PC-3 (cell line): ENCODE results near the gene KRTAP9-8. TPM values are rescaled to one million over a fixed set of nuclear protein-coding genes. Genes with fewer than 3 reads are reported as not detected.
"Not testable (repeated sequence)": the region's sequence is repeated elsewhere in the genome, so short reads cannot be mapped to it uniquely, and the experiment has no call there.

Experiments
- ATAC-seq: fragments of 200-7000 bp; cut with Tn5 transposase; 2 replicates; pipeline ENCODE4 v1.9.1; 2020; ENCODE audit warnings: mild to moderate bottlenecking, moderate library complexity
- BruUV-seq: library from RNA; stranded (reverse); fragments of 400-500 nt; replicated peaks from 2 replicates; lab custom pipeline; 2021; lab: Mats Ljungman, UMichigan
- CTCF ChIA-PET: fragments of 300-600 bp; sonication (Branson Sonifier 250); formaldehyde crosslinking; loops from one replicate; lab custom pipeline; 2022; ENCODE audit warnings: antibody characterized with exemption; lab: Charles Lee
- POLR2A ChIA-PET: fragments of 300-600 bp; sonication (Branson Sonifier 250); formaldehyde crosslinking; loops from one replicate; lab custom pipeline; 2022; ENCODE audit warnings: antibody characterized with exemption; ENCODE audit not compliant: unreplicated experiment; lab: Charles Lee
- DNase-seq: peaks from one replicate; pipeline ENCODE4 v3.0.0-alpha.2; 2015
- H2AFZ ChIP-seq: fragments of 300-600 bp; sonication (generic); 2 replicates; pipeline ENCODE4 v1.6.0; 2016; ENCODE audit warnings: antibody characterized with exemption, low read length
- H3F3A ChIP-seq: fragments of 300-600 bp; sonication (generic); one replicate; pipeline ENCODE4 v1.6.0; 2017; ENCODE audit warnings: antibody characterized with exemption, low read length, control low read depth, mild to moderate bottlenecking; ENCODE audit not compliant: unreplicated experiment
- H3K27ac ChIP-seq: fragments of 300-600 bp; sonication (generic); 2 replicates; pipeline ENCODE4 v1.5.1; 2016; ENCODE audit warnings: mild to moderate bottlenecking, low read length
- H3K27me3 ChIP-seq: fragments of 300-600 bp; sonication (generic); 2 replicates; pipeline ENCODE4 v1.6.1; 2016; ENCODE audit warnings: low read length, mixed read lengths
- H3K36me3 ChIP-seq: fragments of 300-600 bp; sonication (generic); 2 replicates; pipeline ENCODE4 v1.6.1; 2016; ENCODE audit warnings: low read depth, mixed run types, low read length, mixed read lengths
- H3K4me1 ChIP-seq: fragments of 300-600 bp; sonication (generic); 2 replicates; pipeline ENCODE4 v1.5.1; 2016; ENCODE audit warnings: low read length; ENCODE audit not compliant: insufficient read depth
- H3K4me2 ChIP-seq: fragments of 300-600 bp; sonication (generic); 2 replicates; pipeline ENCODE4 v1.6.0; 2016; ENCODE audit warnings: low read length
- H3K4me3 ChIP-seq: fragments of 300-600 bp; sonication (generic); 2 replicates; pipeline ENCODE4 v1.5.1; 2016; ENCODE audit warnings: mild to moderate bottlenecking, low read length, mixed read lengths
- H3K79me2 ChIP-seq: fragments of 300-600 bp; sonication (generic); 2 replicates; pipeline ENCODE4 v1.6.1; 2017; ENCODE audit warnings: low read length, mixed read lengths
- H3K9ac ChIP-seq: fragments of 300-600 bp; sonication (generic); 2 replicates; pipeline ENCODE4 v1.6.0; 2016; ENCODE audit warnings: mild to moderate bottlenecking, low read length
- H3K9me2 ChIP-seq: fragments of 300-600 bp; sonication (generic); replicated peaks from 2 replicates; pipeline ENCODE4 v1.6.1; 2016; ENCODE audit warnings: mixed run types, low read length, mixed read lengths
- H3K9me3 ChIP-seq: fragments of 300-600 bp; sonication (generic); 2 replicates; pipeline ENCODE4 v1.6.1; 2016; ENCODE audit warnings: low read length, mixed read lengths
- H4K20me1 ChIP-seq: fragments of 300-600 bp; sonication (generic); 2 replicates; pipeline ENCODE4 v1.6.1; 2016; ENCODE audit warnings: low read length, mixed read lengths
- EZH2 ChIP-seq: fragments of 300-600 bp; sonication (generic); IDR thresholded peaks from one replicate; pipeline ENCODE4 v1.6.1; 2017; ENCODE audit warnings: antibody characterized with exemption, mild to moderate bottlenecking, low read length; ENCODE audit not compliant: unreplicated experiment
- EZH2phosphoT487 ChIP-seq: fragments of 300-600 bp; sonication (generic); IDR thresholded peaks from 2 replicates; pipeline ENCODE4 v1.6.1; 2018; ENCODE audit warnings: mild to moderate bottlenecking, antibody characterized with exemption, low read length, borderline replicate concordance
- intact Hi-C: fragments of 100-400 bp; cut with micrococcal nuclease; formaldehyde crosslinking; loops from 2 replicates; pipeline ENCODE4 v1.9.0; 2023
- total RNA-seq: library from RNA; depleted of rRNA; stranded (reverse); fragments of >200 nt; gene quantifications from 2 replicates; pipeline ENCODE4 v1.2.3, GENCODE V29; 2014
- TF ChIP-seq, protein P1 (sequence below): fragments of 300-600 bp; sonication (generic); conservative IDR thresholded peaks from 2 replicates; pipeline ENCODE4 v1.5.1; 2017; ENCODE audit warnings: antibody characterized with exemption, low read depth, mild to moderate bottlenecking, low read length

The KRTAP9-8 gene
- total RNA-seq, 1 experiment from 2014 or later = not detected

DNA sequence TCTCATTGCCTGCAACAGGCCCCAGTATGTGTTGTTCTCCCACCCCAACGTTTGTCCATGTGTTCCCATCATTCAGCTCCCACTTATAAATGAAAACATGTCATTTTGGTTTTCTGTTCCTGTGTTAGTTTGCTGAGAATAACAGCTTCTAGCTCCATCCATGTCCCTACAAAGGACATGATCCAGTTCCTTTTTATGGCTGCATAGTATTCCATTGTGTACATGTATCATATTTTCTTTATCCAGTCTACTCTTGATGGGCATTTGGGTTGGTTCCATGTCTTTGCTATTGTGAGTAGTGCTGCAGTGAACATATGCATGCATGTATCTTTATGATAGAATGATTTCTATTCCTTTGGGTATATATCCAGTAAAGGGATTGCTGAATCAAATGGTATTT lies 22.1 kb upstream of the KRTAP9-8 start:
- Histone ChIP-seq H3K27me3 (no peaks in the 10 kb centered on the region), H3K36me3 (no peaks in the 10 kb centered on the region), H3F3A (no peaks in the 10 kb centered on the region), H3K27ac (no peak overlapping the region), H3K9me2 (no peaks in the 10 kb centered on the region), H3K9me3 (no peaks in the 10 kb centered on the region), H3K4me3 (no peak overlapping the region), H3K9ac (no peak overlapping the region), H4K20me1 (no peaks in the 10 kb centered on the region), H3K4me1 (peaks cover 15% of the 10 kb centered on the region), H2AFZ (no peak overlapping the region), H3K79me2 (no peaks in the 10 kb centered on the region), H3K4me2 (no peak overlapping the region)
- intact Hi-C loops = loop anchor here (10.0 kb wide), 2 partner anchors 151 to 301 kb away; partner anchors contain the start of genes KRTAP2-3 and KRTAP2-4
- ChIA-PET POLR2A (no interaction called here), CTCF (no interaction called here)
- BruUV-seq = no TSS peak
- no peak for ATAC-seq
- DNase-seq = no peak
- TF ChIP-seq, protein P1, sequence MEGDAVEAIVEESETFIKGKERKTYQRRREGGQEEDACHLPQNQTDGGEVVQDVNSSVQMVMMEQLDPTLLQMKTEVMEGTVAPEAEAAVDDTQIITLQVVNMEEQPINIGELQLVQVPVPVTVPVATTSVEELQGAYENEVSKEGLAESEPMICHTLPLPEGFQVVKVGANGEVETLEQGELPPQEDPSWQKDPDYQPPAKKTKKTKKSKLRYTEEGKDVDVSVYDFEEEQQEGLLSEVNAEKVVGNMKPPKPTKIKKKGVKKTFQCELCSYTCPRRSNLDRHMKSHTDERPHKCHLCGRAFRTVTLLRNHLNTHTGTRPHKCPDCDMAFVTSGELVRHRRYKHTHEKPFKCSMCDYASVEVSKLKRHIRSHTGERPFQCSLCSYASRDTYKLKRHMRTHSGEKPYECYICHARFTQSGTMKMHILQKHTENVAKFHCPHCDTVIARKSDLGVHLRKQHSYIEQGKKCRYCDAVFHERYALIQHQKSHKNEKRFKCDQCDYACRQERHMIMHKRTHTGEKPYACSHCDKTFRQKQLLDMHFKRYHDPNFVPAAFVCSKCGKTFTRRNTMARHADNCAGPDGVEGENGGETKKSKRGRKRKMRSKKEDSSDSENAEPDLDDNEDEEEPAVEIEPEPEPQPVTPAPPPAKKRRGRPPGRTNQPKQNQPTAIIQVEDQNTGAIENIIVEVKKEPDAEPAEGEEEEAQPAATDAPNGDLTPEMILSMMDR = no peak
- TF ChIP-seq EZH2 = no peak

DNA sequence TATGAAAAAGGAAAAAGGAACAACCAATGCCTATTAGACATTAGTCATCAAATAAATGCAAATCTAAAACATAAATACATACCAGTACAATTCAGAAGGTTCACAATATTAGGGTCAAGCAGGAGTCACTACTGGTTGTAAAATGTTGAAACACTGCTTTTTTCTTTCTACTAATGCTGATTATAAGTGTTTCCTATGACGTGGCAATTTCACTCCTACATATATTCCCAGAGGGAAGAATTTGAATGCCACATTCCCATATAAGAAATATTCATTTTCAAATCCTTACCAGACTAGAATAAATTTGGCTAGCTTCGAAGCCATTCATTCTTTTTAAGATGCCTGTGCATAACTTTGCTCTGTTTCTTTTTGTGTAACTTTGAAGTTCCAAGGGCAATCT lies 14.0 kb upstream of the KRTAP9-8 start:
- Histone ChIP-seq H4K20me1 (no peaks in the 10 kb centered on the region), H3K4me2 (no peak overlapping the region), H3K36me3 (no peaks in the 10 kb centered on the region), H3K9me2 (no peaks in the 10 kb centered on the region), H3K4me1 (peaks cover 7% of the 10 kb centered on the region; the same call in 1 of the 2 replicates), H3K9me3 (no peaks in the 10 kb centered on the region), H3K4me3 (no peak overlapping the region), H3K27ac (no peak overlapping the region), H3K9ac (no peak overlapping the region), H2AFZ (no peak overlapping the region), H3F3A (no peaks in the 10 kb centered on the region), H3K27me3 (no peaks in the 10 kb centered on the region), H3K79me2 (no peaks in the 10 kb centered on the region)
- intact Hi-C loops = no loop called here
- no TSS peak for BruUV-seq
- ChIA-PET CTCF (no interaction called here), POLR2A (no interaction called here)
- TF ChIP-seq EZH2 (no peak), EZH2phosphoT487 (no peak)
- TF ChIP-seq, protein P1 = no peak
- ATAC-seq (no peak), DNase-seq (peak; percentile 2)

DNA sequence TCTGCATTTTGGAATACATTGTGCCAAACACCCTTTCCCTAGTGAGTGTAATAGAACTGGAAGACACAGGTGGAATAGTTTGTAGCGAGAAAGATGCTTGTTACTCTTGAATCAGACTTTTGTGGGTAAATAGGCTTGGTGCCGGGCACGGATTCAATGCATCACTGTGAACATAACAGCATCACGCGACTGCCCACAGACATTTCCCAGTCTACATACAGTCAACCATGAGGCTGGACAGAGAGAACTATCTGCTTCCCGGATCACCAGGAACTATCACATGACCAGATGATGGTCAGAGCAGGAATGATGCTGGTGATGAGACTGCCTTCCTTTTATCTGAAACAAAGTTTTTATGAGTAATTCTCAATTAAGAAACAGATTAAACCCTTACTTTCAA lies 11.7 kb upstream of the KRTAP9-8 start:
- CTCF ChIA-PET = no interaction called here
- no TSS peak for BruUV-seq

DNA sequence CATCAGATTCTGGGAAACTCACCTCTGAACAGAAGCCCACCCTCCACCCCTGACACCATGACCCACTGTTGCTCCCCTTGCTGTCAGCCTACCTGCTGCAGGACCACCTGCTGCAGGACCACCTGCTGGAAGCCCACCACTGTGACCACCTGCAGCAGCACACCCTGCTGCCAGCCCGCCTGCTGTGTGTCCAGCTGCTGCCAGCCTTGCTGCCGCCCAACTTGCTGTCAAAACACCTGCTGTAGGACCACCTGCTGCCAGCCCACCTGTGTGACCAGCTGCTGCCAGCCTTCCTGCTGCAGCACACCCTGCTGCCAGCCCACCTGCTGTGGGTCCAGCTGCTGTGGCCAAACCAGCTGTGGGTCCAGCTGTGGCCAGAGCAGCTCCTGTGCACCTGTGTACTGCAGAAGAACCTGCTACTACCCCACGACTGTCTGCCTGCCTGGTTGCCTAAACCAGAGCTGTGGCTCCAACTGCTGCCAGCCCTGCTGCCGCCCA lies 11.2 kb upstream of the KRTAP9-8 start, which contains the start of gene KRTAP9-2:
Gene KRTAP9-2, plus strand, starts transcription at position 51 of the 498 bp plus-strand sequence. Its CDS starts 7 bp downstream, at position 58.
- H3K27me3 ChIP-seq, H3F3A ChIP-seq, H3K9ac ChIP-seq, H3K4me1 ChIP-seq, H3K9me2 ChIP-seq, ATAC-seq, H3K36me3 ChIP-seq, H4K20me1 ChIP-seq, H3K4me2 ChIP-seq, intact Hi-C loops, H2AFZ ChIP-seq, POLR2A ChIA-PET, H3K4me3 ChIP-seq, BruUV-seq, DNase-seq, H3K79me2 ChIP-seq, CTCF ChIA-PET, H3K27ac ChIP-seq, H3K9me3 ChIP-seq: not testable (repeated sequence)

More for the DNA sequence above, 11.7 kb upstream of the KRTAP9-8 start:
- Histone ChIP-seq H4K20me1 (no peaks in the 10 kb centered on the region), H3K4me3 (no peak overlapping the region), H3K9me3 (no peaks in the 10 kb centered on the region), H3K36me3 (no peaks in the 10 kb centered on the region), H3K4me1 (peaks cover 7% of the 10 kb centered on the region; the same call in 1 of the 2 replicates), H3K27me3 (no peaks in the 10 kb centered on the region), H3K27ac (no peak overlapping the region), H3K79me2 (no peaks in the 10 kb centered on the region), H2AFZ (no peak overlapping the region), H3F3A (no peaks in the 10 kb centered on the region), H3K9me2 (no peaks in the 10 kb centered on the region), H3K9ac (no peak overlapping the region), H3K4me2 (no peak overlapping the region)
- no peak for DNase-seq
- intact Hi-C loops = no loop called here
- POLR2A ChIA-PET = no interaction called here
- ATAC-seq = no peak
- no peak for TF ChIP-seq EZH2
- TF ChIP-seq, protein P1 = no peak
- no peak for TF ChIP-seq EZH2phosphoT487
